HepG2 (cell line): ENCODE results near the gene INHBC. TPM values are rescaled to one million over a fixed set of nuclear protein-coding genes. Genes with fewer than 3 reads are reported as not detected.

Experiments
- AKAP8 ChIP-seq: sonication (generic); formaldehyde crosslinking; IDR thresholded peaks from 2 replicates; pipeline ENCODE4 v1.5.1; 2020; ENCODE audit warnings: mild to moderate bottlenecking, missing genetic modification reagents
- FOXP1 ChIP-seq, 2 experiments: fragments of 450-650 bp in 1 of 2; IDR thresholded peaks; 2 replicates each; pipeline ENCODE4 v1.6.1; 2017 to 2018; ENCODE audit warnings: antibody characterized with exemption in 1 of 2
- HOXD1 ChIP-seq: sonication (generic); formaldehyde crosslinking; IDR thresholded peaks from 2 replicates; pipeline ENCODE4 v1.5.0; 2020; ENCODE audit warnings: missing genetic modification reagents
- MED13 ChIP-seq: sonication (generic); formaldehyde crosslinking; IDR thresholded peaks from 2 replicates; pipeline ENCODE4 v1.5.0; 2020; ENCODE audit warnings: missing genetic modification reagents
- SMC3 ChIP-seq: IDR thresholded peaks from 2 replicates; pipeline ENCODE4 v1.6.1; 2011; ENCODE audit warnings: low read length, improper control_type of control experiment
- SUZ12 ChIP-seq: fragments of 150-350 bp; IDR thresholded peaks from 2 replicates; pipeline ENCODE4 v1.6.1; 2014; ENCODE audit warnings: low read depth, low read length
- ZFY ChIP-seq: sonication (generic); formaldehyde crosslinking; IDR thresholded peaks from 2 replicates; pipeline ENCODE4 v1.4.0; 2020; ENCODE audit warnings: missing genetic modification reagents
- ZKSCAN1 ChIP-seq: fragments of 150-350 bp; IDR thresholded peaks from 2 replicates; pipeline ENCODE4 v1.6.1; 2014; ENCODE audit warnings: low read length
- ZNF205 ChIP-seq: IDR thresholded peaks from 2 replicates; pipeline ENCODE4 v1.6.1; 2018; ENCODE audit warnings: missing biosample characterization, missing genetic modification reagents
- ZNF660 ChIP-seq: sonication (generic); formaldehyde crosslinking; IDR thresholded peaks from 2 replicates; pipeline ENCODE4 v1.5.1; 2020; ENCODE audit warnings: mild to moderate bottlenecking, low read depth, missing genetic modification reagents, borderline replicate concordance
- ZNF703 ChIP-seq: sonication (generic); formaldehyde crosslinking; IDR thresholded peaks from 2 replicates; pipeline ENCODE4 v1.5.1; 2020; ENCODE audit warnings: missing genetic modification reagents, mild to moderate bottlenecking, moderate library complexity, borderline replicate concordance
- ZNF713 ChIP-seq: sonication (generic); formaldehyde crosslinking; IDR thresholded peaks from 2 replicates; pipeline ENCODE4 v1.4.0; 2020; ENCODE audit warnings: mild to moderate bottlenecking, missing genetic modification reagents
- ZNF761 ChIP-seq: sonication (generic); formaldehyde crosslinking; conservative IDR thresholded peaks from 2 replicates; pipeline ENCODE4 v1.4.0; 2020; ENCODE audit warnings: mild to moderate bottlenecking, missing genetic modification reagents
- ZNF839 ChIP-seq: sonication (generic); formaldehyde crosslinking; IDR thresholded peaks from 2 replicates; pipeline ENCODE4 v1.4.0; 2020; ENCODE audit warnings: missing genetic modification reagents, mild to moderate bottlenecking, borderline replicate concordance
- polyA plus RNA-seq, 8 experiments: library from polyadenylated mRNA; depleted of rRNA in 3 of 8; stranded (reverse) in 7 of 8; unstranded in 1 of 8; fragments of >200 nt; fragmentation: Illumina TruSeq in 4 of 8; extraction: Trizol in 4 of 8; gene quantifications; 2 replicates each; pipeline versions ENCODE4 v1.2.1 to v1.2.3, GENCODE V29; 2011 to 2016; ENCODE audit warnings: low read depth in 4 of 8, missing spikeins in 1 of 8, mixed read lengths in 1 of 8; ENCODE audit not compliant: insufficient read depth in 1 of 8
- total RNA-seq, 5 experiments: library from RNA; depleted of rRNA; stranded (reverse); fragments of >200 nt; fragmentation: Illumina TruSeq; extraction: Trizol; gene quantifications; 2 replicates each; pipeline ENCODE4 v1.2.3, GENCODE V29; 2016; ENCODE audit warnings: low read depth in 1 of 5
- TF ChIP-seq, protein P1 (sequence below): sonication (generic); formaldehyde crosslinking; IDR thresholded peaks from 2 replicates; pipeline ENCODE4 v1.5.0; 2020; ENCODE audit warnings: mild to moderate bottlenecking, missing genetic modification reagents, borderline replicate concordance
- TF ChIP-seq, protein P2 (sequence below): sonication (generic); formaldehyde crosslinking; conservative IDR thresholded peaks from 2 replicates; pipeline ENCODE4 v1.5.0; 2020; ENCODE audit warnings: missing genetic modification reagents
- TF ChIP-seq, protein P3 (sequence below): sonication (generic); formaldehyde crosslinking; IDR thresholded peaks from 2 replicates; pipeline ENCODE4 v1.4.0; 2020; ENCODE audit warnings: mild to moderate bottlenecking, missing genetic modification reagents

INHBC gene
- total and polyA plus RNA-seq, 2 of the 13 experiments (the other 11 are each of a cell fraction or from before 2014, with no cell fraction given): 1.8 to 13.8 TPM

DNA sequence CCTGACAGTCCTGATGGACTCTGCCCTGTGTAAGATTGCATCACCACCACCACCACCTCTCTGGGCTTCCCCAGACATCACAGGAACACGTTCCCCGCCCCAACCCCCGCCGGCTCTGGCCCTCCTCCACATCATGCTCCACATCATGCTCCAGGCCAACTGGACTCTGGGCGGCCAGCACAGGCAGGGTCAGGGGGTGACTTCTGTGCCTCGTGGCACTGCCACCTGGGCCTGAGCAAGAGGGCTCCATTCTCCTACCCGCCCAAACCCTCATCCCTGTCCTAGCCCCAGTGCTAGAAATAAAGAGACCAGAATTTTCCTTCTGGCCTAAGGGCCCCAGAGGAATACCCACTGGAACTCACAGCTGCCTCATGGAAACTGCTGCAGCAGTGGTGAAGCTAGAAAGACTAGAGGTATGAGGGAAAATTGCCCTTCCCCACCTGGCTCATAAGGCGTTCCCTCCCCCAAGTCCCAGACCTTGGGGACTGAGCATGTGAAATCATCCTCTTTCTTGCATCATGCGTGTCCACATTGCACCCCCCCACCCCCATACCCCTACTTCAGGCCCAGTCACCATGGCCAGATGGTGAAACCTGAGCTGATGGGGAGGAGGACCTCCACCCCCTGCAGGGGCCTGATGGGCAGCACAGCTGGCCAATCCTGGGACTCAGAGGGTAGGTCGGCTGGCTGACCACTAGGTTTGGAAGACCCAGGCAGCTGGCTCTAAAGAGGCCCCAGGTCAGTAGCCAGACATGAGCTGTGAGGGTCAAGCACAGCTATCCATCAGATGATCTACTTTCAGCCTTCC lies 20.2 kb downstream of the INHBC start, which contains the start of gene INHBE (continued):
- TF ChIP-seq, protein P1, sequence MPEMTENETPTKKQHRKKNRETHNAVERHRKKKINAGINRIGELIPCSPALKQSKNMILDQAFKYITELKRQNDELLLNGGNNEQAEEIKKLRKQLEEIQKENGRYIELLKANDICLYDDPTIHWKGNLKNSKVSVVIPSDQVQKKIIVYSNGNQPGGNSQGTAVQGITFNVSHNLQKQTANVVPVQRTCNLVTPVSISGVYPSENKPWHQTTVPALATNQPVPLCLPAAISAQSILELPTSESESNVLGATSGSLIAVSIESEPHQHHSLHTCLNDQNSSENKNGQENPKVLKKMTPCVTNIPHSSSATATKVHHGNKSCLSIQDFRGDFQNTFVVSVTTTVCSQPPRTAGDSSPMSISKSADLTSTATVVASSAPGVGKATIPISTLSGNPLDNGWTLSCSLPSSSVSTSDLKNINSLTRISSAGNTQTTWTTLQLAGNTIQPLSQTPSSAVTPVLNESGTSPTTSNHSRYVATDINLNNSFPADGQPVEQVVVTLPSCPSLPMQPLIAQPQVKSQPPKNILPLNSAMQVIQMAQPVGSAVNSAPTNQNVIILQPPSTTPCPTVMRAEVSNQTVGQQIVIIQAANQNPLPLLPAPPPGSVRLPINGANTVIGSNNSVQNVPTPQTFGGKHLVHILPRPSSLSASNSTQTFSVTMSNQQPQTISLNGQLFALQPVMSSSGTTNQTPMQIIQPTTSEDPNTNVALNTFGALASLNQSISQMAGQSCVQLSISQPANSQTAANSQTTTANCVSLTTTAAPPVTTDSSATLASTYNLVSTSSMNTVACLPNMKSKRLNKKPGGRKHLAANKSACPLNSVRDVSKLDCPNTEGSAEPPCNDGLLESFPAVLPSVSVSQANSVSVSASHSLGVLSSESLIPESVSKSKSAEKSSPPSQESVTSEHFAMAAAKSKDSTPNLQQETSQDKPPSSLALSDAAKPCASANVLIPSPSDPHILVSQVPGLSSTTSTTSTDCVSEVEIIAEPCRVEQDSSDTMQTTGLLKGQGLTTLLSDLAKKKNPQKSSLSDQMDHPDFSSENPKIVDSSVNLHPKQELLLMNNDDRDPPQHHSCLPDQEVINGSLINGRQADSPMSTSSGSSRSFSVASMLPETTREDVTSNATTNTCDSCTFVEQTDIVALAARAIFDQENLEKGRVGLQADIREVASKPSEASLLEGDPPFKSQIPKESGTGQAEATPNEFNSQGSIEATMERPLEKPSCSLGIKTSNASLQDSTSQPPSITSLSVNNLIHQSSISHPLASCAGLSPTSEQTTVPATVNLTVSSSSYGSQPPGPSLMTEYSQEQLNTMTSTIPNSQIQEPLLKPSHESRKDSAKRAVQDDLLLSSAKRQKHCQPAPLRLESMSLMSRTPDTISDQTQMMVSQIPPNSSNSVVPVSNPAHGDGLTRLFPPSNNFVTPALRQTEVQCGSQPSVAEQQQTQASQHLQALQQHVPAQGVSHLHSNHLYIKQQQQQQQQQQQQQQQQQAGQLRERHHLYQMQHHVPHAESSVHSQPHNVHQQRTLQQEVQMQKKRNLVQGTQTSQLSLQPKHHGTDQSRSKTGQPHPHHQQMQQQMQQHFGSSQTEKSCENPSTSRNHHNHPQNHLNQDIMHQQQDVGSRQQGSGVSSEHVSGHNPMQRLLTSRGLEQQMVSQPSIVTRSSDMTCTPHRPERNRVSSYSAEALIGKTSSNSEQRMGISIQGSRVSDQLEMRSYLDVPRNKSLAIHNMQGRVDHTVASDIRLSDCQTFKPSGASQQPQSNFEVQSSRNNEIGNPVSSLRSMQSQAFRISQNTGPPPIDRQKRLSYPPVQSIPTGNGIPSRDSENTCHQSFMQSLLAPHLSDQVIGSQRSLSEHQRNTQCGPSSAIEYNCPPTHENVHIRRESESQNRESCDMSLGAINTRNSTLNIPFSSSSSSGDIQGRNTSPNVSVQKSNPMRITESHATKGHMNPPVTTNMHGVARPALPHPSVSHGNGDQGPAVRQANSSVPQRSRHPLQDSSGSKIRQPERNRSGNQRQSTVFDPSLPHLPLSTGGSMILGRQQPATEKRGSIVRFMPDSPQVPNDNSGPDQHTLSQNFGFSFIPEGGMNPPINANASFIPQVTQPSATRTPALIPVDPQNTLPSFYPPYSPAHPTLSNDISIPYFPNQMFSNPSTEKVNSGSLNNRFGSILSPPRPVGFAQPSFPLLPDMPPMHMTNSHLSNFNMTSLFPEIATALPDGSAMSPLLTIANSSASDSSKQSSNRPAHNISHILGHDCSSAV (CRISPR knock-in tag): peak; percentile 73; the same call in 1 of the 2 replicates
- no peak for TF ChIP-seq ZNF205
- peak; percentile 34; the same call in 1 of the 2 replicates for TF ChIP-seq SMC3
- TF ChIP-seq SUZ12: no peak
- no peak for TF ChIP-seq ZKSCAN1
- TF ChIP-seq ZNF660: no peak
- no peak for TF ChIP-seq FOXP1 (IDR thresholded peaks at IDR 0.05)
- TF ChIP-seq FOXP1 (CRISPR knock-in tag; IDR thresholded peaks at IDR 0.05): peak; percentile 67
- peak; percentile 67; the same call in 1 of the 2 replicates for TF ChIP-seq ZNF839 (CRISPR knock-in tag)
- TF ChIP-seq ZNF761 (CRISPR knock-in tag): no peak
- TF ChIP-seq ZFY: peak; percentile 65; the same call in 1 of the 2 replicates
- TF ChIP-seq, protein P2, sequence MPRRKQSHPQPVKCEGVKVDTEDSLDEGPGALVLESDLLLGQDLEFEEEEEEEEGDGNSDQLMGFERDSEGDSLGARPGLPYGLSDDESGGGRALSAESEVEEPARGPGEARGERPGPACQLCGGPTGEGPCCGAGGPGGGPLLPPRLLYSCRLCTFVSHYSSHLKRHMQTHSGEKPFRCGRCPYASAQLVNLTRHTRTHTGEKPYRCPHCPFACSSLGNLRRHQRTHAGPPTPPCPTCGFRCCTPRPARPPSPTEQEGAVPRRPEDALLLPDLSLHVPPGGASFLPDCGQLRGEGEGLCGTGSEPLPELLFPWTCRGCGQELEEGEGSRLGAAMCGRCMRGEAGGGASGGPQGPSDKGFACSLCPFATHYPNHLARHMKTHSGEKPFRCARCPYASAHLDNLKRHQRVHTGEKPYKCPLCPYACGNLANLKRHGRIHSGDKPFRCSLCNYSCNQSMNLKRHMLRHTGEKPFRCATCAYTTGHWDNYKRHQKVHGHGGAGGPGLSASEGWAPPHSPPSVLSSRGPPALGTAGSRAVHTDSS (CRISPR knock-in tag): no peak
- no peak; the same call in 1 of the 2 replicates for TF ChIP-seq AKAP8 (CRISPR knock-in tag)
- TF ChIP-seq, protein P3, sequence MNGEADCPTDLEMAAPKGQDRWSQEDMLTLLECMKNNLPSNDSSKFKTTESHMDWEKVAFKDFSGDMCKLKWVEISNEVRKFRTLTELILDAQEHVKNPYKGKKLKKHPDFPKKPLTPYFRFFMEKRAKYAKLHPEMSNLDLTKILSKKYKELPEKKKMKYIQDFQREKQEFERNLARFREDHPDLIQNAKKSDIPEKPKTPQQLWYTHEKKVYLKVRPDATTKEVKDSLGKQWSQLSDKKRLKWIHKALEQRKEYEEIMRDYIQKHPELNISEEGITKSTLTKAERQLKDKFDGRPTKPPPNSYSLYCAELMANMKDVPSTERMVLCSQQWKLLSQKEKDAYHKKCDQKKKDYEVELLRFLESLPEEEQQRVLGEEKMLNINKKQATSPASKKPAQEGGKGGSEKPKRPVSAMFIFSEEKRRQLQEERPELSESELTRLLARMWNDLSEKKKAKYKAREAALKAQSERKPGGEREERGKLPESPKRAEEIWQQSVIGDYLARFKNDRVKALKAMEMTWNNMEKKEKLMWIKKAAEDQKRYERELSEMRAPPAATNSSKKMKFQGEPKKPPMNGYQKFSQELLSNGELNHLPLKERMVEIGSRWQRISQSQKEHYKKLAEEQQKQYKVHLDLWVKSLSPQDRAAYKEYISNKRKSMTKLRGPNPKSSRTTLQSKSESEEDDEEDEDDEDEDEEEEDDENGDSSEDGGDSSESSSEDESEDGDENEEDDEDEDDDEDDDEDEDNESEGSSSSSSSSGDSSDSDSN: peak; percentile 76
- no peak for TF ChIP-seq ZNF713 (CRISPR knock-in tag)
- TF ChIP-seq HOXD1 (CRISPR knock-in tag): 0 out of 2 replicates have a peak, but pooled peaks have one; percentile 24
- TF ChIP-seq ZNF703 (CRISPR knock-in tag): peak; percentile 68; the same call in 1 of the 2 replicates
- TF ChIP-seq MED13 (CRISPR knock-in tag): no peak
